SU-DHL-6 (cell line): ENCODE measurements around the gene CCDC187.

ENCODE experiments used
- H2AFZ ChIP-seq: fragments of 200-600 bp; sonication (generic); 2 replicates; pipeline ENCODE4 v1.6.1; 2014; ENCODE audit warnings: low read depth, mild to moderate bottlenecking, moderate library complexity, mixed read lengths, antibody characterized with exemption, low read length; ENCODE audit not compliant: severe bottlenecking
- H3F3A ChIP-seq: fragments of 200-600 bp; shearing (Covaris generic); 2 replicates; pipeline ENCODE4 v1.6.0; 2016; ENCODE audit warnings: antibody characterized with exemption, mild to moderate bottlenecking; ENCODE audit not compliant: insufficient read depth
- H3K27ac ChIP-seq: fragments of 200-600 bp; sonication (generic); 2 replicates; pipeline ENCODE4 v1.5.1; 2016; ENCODE audit warnings: low read depth, mild to moderate bottlenecking, low read length, moderate library complexity, mixed read lengths
- H3K27me3 ChIP-seq: fragments of 200-600 bp; sonication (generic), shearing (Covaris generic); 2 replicates; pipeline ENCODE4 v1.6.0; 2014; ENCODE audit warnings: mild to moderate bottlenecking, low read length
- H3K36me3 ChIP-seq: fragments of 200-600 bp; sonication (generic); 2 replicates; pipeline ENCODE4 v1.6.1; 2014; ENCODE audit warnings: mild to moderate bottlenecking, low read length, mixed read lengths
- H3K4me2 ChIP-seq: fragments of 300-600, 200-600 bp; shearing (Covaris generic), sonication (generic); 2 replicates; pipeline ENCODE4 v1.6.0; 2014; ENCODE audit warnings: low read length, low read depth, mild to moderate bottlenecking; ENCODE audit not compliant: poor library complexity, severe bottlenecking
- H3K4me3 ChIP-seq: fragments of 200-600 bp; sonication (generic); 2 replicates; pipeline ENCODE4 v1.5.1; 2014; ENCODE audit warnings: antibody characterized with exemption, low read length, mild to moderate bottlenecking, mixed read lengths; ENCODE audit not compliant: insufficient read depth, poor library complexity, severe bottlenecking
- H3K79me2 ChIP-seq: fragments of 200-600 bp; sonication (generic); 2 replicates; pipeline ENCODE4 v1.6.1; 2014; ENCODE audit warnings: mild to moderate bottlenecking, low read length, moderate library complexity; ENCODE audit not compliant: insufficient read depth
- H3K9ac ChIP-seq: fragments of 200-600 bp; sonication (generic); 2 replicates; pipeline ENCODE4 v1.7.0; 2014; ENCODE audit warnings: mild to moderate bottlenecking, low read length
- H3K9me2 ChIP-seq: fragments of 200-600 bp; sonication (generic); replicated peaks from 2 replicates; pipeline ENCODE4 v1.6.1; 2014; ENCODE audit warnings: low read length; ENCODE audit not compliant: insufficient read depth
- H3K9me3 ChIP-seq: fragments of 200-600 bp; sonication (generic); 2 replicates; pipeline ENCODE4 v1.6.1; 2014; ENCODE audit warnings: low read length, mixed read lengths; ENCODE audit not compliant: insufficient read depth
- H4K20me1 ChIP-seq: fragments of 200-600 bp; sonication (generic); 2 replicates; pipeline ENCODE4 v1.6.1; 2014; ENCODE audit warnings: low read depth, mild to moderate bottlenecking, antibody characterized with exemption, low read length, moderate library complexity, mixed read lengths
- EZH2phosphoT487 ChIP-seq: fragments of 200-600 bp; sonication (generic), shearing (Covaris generic); conservative IDR thresholded peaks from 2 replicates; pipeline ENCODE4 v1.6.1; 2018; ENCODE audit warnings: mild to moderate bottlenecking, antibody characterized with exemption, low read length, moderate library complexity, mixed read lengths
- TF ChIP-seq, protein P1 (sequence below): fragments of 200-600 bp; sonication (generic); IDR thresholded peaks from one replicate; pipeline ENCODE4 v1.5.1; 2017; ENCODE audit warnings: antibody characterized with exemption, mild to moderate bottlenecking, low read length, moderate library complexity; ENCODE audit not compliant: insufficient read depth, poor library complexity, severe bottlenecking

The CCDC187 gene

GRCh38 chr9:136336881-136337280 lies 33.0 kb upstream of the CCDC187 start:
- H3K79me2 ChIP-seq, result no peaks in the 10 kb centered on the region
- H3K36me3 ChIP-seq, result no peaks in the 10 kb centered on the region
- TF ChIP-seq, protein P1, sequence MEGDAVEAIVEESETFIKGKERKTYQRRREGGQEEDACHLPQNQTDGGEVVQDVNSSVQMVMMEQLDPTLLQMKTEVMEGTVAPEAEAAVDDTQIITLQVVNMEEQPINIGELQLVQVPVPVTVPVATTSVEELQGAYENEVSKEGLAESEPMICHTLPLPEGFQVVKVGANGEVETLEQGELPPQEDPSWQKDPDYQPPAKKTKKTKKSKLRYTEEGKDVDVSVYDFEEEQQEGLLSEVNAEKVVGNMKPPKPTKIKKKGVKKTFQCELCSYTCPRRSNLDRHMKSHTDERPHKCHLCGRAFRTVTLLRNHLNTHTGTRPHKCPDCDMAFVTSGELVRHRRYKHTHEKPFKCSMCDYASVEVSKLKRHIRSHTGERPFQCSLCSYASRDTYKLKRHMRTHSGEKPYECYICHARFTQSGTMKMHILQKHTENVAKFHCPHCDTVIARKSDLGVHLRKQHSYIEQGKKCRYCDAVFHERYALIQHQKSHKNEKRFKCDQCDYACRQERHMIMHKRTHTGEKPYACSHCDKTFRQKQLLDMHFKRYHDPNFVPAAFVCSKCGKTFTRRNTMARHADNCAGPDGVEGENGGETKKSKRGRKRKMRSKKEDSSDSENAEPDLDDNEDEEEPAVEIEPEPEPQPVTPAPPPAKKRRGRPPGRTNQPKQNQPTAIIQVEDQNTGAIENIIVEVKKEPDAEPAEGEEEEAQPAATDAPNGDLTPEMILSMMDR, result no peak
- TF ChIP-seq EZH2phosphoT487, result no peak
- no peak overlapping the region for H3K4me3 ChIP-seq
- no peaks in the 10 kb centered on the region for H3K9me3 ChIP-seq
- H4K20me1 ChIP-seq, result no peaks in the 10 kb centered on the region
- H3K27me3 ChIP-seq, result no peaks in the 10 kb centered on the region
- no peak overlapping the region for H3K4me2 ChIP-seq
- no peaks in the 10 kb centered on the region for H3K9me2 ChIP-seq
- H3K27ac ChIP-seq, result no peak overlapping the region
- no peak overlapping the region for H2AFZ ChIP-seq
- no peak overlapping the region for H3K9ac ChIP-seq
- H3F3A ChIP-seq, result no peaks in the 10 kb centered on the region

- TF ChIP-seq, protein P1, result no peak
- no peak for TF ChIP-seq EZH2phosphoT487
- H3K27ac ChIP-seq, result no peak overlapping the region
Measured at GRCh38 chr9:136336156-136336870, 32.4 kb upstream of the CCDC187 start.

GRCh38 chr9:136335296-136336155 lies 31.6 kb upstream of the CCDC187 start:
- H3K4me3 ChIP-seq, result no peak overlapping the region
- H3K27me3 ChIP-seq, result no peaks in the 10 kb centered on the region
- no peak overlapping the region for H3K4me2 ChIP-seq
- H3K9ac ChIP-seq, result no peak overlapping the region
- H3K79me2 ChIP-seq, result no peaks in the 10 kb centered on the region
- no peaks in the 10 kb centered on the region for H4K20me1 ChIP-seq
- no peak overlapping the region for H3K27ac ChIP-seq
- H3K36me3 ChIP-seq, result no peaks in the 10 kb centered on the region
- no peak overlapping the region for H2AFZ ChIP-seq
- no peaks in the 10 kb centered on the region for H3K9me2 ChIP-seq
- TF ChIP-seq, protein P1, result no peak
- no peak for TF ChIP-seq EZH2phosphoT487
- no peaks in the 10 kb centered on the region for H3F3A ChIP-seq
- no peaks in the 10 kb centered on the region for H3K9me3 ChIP-seq

More at GRCh38 chr9:136336156-136336870, 32.4 kb upstream of the CCDC187 start:
- H3K9ac ChIP-seq, result no peak overlapping the region
- no peaks in the 10 kb centered on the region for H4K20me1 ChIP-seq
- H3K9me3 ChIP-seq, result no peaks in the 10 kb centered on the region
- H3K4me2 ChIP-seq, result no peak overlapping the region
- no peaks in the 10 kb centered on the region for H3F3A ChIP-seq
- H3K27me3 ChIP-seq, result no peaks in the 10 kb centered on the region
- H3K79me2 ChIP-seq, result no peaks in the 10 kb centered on the region
- no peaks in the 10 kb centered on the region for H3K36me3 ChIP-seq
- H3K9me2 ChIP-seq, result no peaks in the 10 kb centered on the region
- no peak overlapping the region for H2AFZ ChIP-seq
- H3K4me3 ChIP-seq, result no peak overlapping the region
